Loucy (cell line): Measurements from ENCODE around the gene GPC5.

ENCODE experiments used
- H2AFZ ChIP-seq: fragments of 200-600 bp; sonication (generic); 2 replicates; pipeline ENCODE4 v1.6.0; 2016; ENCODE audit warnings: antibody characterized with exemption, mild to moderate bottlenecking, low read length, moderate library complexity
- H3F3A ChIP-seq: fragments of 200-600 bp; 2 replicates; pipeline ENCODE4 v1.6.0; 2016; ENCODE audit warnings: antibody characterized with exemption, low read depth, mild to moderate bottlenecking
- H3K27me3 ChIP-seq: fragments of 200-600 bp; sonication (generic); 2 replicates; pipeline ENCODE4 v1.6.1; 2014; ENCODE audit warnings: low read length, mild to moderate bottlenecking; ENCODE audit not compliant: insufficient read depth, poor library complexity, severe bottlenecking
- H3K36me3 ChIP-seq: fragments of 200-600 bp; sonication (generic); 2 replicates; pipeline ENCODE4 v1.6.1; 2016; ENCODE audit warnings: low read length; ENCODE audit not compliant: insufficient read depth
- H3K4me1 ChIP-seq: fragments of 200-600 bp; sonication (generic); 2 replicates; pipeline ENCODE4 v1.5.1; 2014; ENCODE audit warnings: low read length, mild to moderate bottlenecking; ENCODE audit not compliant: insufficient read depth, poor library complexity, severe bottlenecking
- H3K4me2 ChIP-seq: fragments of 200-600 bp; sonication (generic); 2 replicates; pipeline ENCODE4 v1.6.0; 2014; ENCODE audit warnings: antibody characterized with exemption, low read length, low read depth, mild to moderate bottlenecking; ENCODE audit not compliant: poor library complexity, severe bottlenecking
- H3K4me3 ChIP-seq: fragments of 200-600 bp; sonication (generic); 2 replicates; pipeline ENCODE4 v1.5.1; 2014; ENCODE audit warnings: low read length, mild to moderate bottlenecking, mixed read lengths; ENCODE audit not compliant: poor library complexity, severe bottlenecking
- H3K79me2 ChIP-seq: fragments of 200-600 bp; sonication (generic); 2 replicates; pipeline ENCODE4 v1.6.1; 2014; ENCODE audit warnings: low read length; ENCODE audit not compliant: insufficient read depth
- H3K9ac ChIP-seq: fragments of 200-600 bp; sonication (generic); 2 replicates; pipeline ENCODE4 v1.6.0; 2014; ENCODE audit warnings: mild to moderate bottlenecking, low read depth, low read length, moderate library complexity; ENCODE audit not compliant: poor library complexity, severe bottlenecking
- H3K9me2 ChIP-seq: fragments of 200-600 bp; sonication (generic); replicated peaks from 2 replicates; pipeline ENCODE4 v1.6.1; 2016; ENCODE audit warnings: low read depth, low read length, mixed read lengths
- H3K9me3 ChIP-seq: fragments of 200-600 bp; sonication (generic); 2 replicates; pipeline ENCODE4 v1.6.1; 2014; ENCODE audit warnings: mild to moderate bottlenecking, antibody characterized with exemption, low read length, low read depth; ENCODE audit not compliant: insufficient read depth
- H4K20me1 ChIP-seq: fragments of 200-600 bp; sonication (generic); 2 replicates; pipeline ENCODE4 v1.6.0; 2014; ENCODE audit warnings: antibody characterized with exemption, low read length, mild to moderate bottlenecking; ENCODE audit not compliant: insufficient read depth, poor library complexity, severe bottlenecking
- CTCF ChIP-seq: fragments of 200-600 bp; sonication (generic); conservative IDR thresholded peaks from 2 replicates; pipeline ENCODE4 v1.5.1; 2014; ENCODE audit warnings: mild to moderate bottlenecking, antibody characterized with exemption, low read length
- EZH2phosphoT487 ChIP-seq: fragments of 200-600 bp; IDR thresholded peaks from 2 replicates; pipeline ENCODE4 v1.6.1; 2018; ENCODE audit warnings: antibody characterized with exemption, mild to moderate bottlenecking, moderate library complexity, borderline replicate concordance

Gene GPC5

GRCh38 chr13:91729859-91730258 lies 331.4 kb downstream of the GPC5 start:
- no peaks in the 10 kb centered on the region for H3K36me3 ChIP-seq
- no peaks in the 10 kb centered on the region for H3K27me3 ChIP-seq
- H3K4me3 ChIP-seq: no peak overlapping the region
- H3K4me2 ChIP-seq: no peak overlapping the region
- no peak overlapping the region for H3K9ac ChIP-seq
- TF ChIP-seq EZH2phosphoT487 (no peak), CTCF (no peak)
- no peaks in the 10 kb centered on the region for H3F3A ChIP-seq
- no peak overlapping the region for H2AFZ ChIP-seq
- H3K79me2 ChIP-seq: no peaks in the 10 kb centered on the region
- H3K4me1 ChIP-seq: no peaks in the 10 kb centered on the region
- H4K20me1 ChIP-seq: no peaks in the 10 kb centered on the region
- H3K9me3 ChIP-seq: no peaks in the 10 kb centered on the region
- H3K9me2 ChIP-seq: no peaks in the 10 kb centered on the region

GRCh38 chr13:91739751-91740150 lies 341.3 kb downstream of the GPC5 start:
- Histone ChIP-seq H3K4me1 (no peaks in the 10 kb centered on the region), H3K9me3 (no peaks in the 10 kb centered on the region), H3K4me2 (no peak overlapping the region), H3F3A (no peaks in the 10 kb centered on the region), H3K36me3 (no peaks in the 10 kb centered on the region), H3K4me3 (no peak overlapping the region), H2AFZ (no peak overlapping the region), H4K20me1 (no peaks in the 10 kb centered on the region), H3K9ac (no peak overlapping the region), H3K79me2 (no peaks in the 10 kb centered on the region), H3K27me3 (no peaks in the 10 kb centered on the region), H3K9me2 (no peaks in the 10 kb centered on the region)
- TF ChIP-seq CTCF: no peak
- TF ChIP-seq EZH2phosphoT487: no peak

- TF ChIP-seq CTCF: no peak
- TF ChIP-seq EZH2phosphoT487: no peak
- no peaks in the 10 kb centered on the region for H3K9me2 ChIP-seq
- H2AFZ ChIP-seq: no peak overlapping the region
- H3K36me3 ChIP-seq: no peaks in the 10 kb centered on the region
- H3K27me3 ChIP-seq: no peaks in the 10 kb centered on the region
- no peaks in the 10 kb centered on the region for H3K79me2 ChIP-seq
- no peak overlapping the region for H3K4me2 ChIP-seq
- H3K4me3 ChIP-seq: no peak overlapping the region
- H3F3A ChIP-seq: no peaks in the 10 kb centered on the region
- H3K9me3 ChIP-seq: no peaks in the 10 kb centered on the region
- no peak overlapping the region for H3K9ac ChIP-seq
- H3K4me1 ChIP-seq: no peaks in the 10 kb centered on the region
- H4K20me1 ChIP-seq: no peaks in the 10 kb centered on the region
Observed at GRCh38 chr13:91740756-91741155, 342.3 kb downstream of the GPC5 start.
